Jurkat, Clone E6-1 (cell line): ENCODE results near the gene EPB41L4A.

Experiments
- DNase-seq: peaks from one replicate; pipeline ENCODE4 v3.0.0-alpha.2; 2011; ENCODE audit warnings: low read depth, low spot score
- H3K4me3 ChIP-seq: 2 replicates; pipeline ENCODE4 v1.5.1; 2011; ENCODE audit warnings: mild to moderate bottlenecking, low read length, control low read depth, moderate library complexity

The EPB41L4A gene

DNA sequence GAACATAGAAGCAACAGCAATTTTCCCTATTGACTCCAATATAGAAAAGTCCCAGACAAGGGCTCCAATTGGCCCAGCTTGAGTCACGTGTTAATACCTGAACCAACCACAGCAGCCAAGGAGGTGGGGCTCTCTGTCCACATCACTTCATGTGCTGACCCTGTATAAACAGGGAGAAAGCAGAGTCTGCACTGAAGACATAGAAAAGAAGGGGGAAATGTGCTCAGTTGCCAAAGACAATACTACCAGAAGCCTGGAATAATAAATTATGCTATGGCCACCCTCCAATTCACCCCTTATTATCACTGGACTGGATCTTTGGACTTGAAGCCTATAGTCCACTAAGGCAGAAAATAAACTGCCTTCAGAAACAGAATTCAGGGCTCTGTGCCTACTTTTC, 275.4 kb downstream of the EPB41L4A start:
- H3K4me3 ChIP-seq = no peak overlapping the region
- no peak for DNase-seq

DNA sequence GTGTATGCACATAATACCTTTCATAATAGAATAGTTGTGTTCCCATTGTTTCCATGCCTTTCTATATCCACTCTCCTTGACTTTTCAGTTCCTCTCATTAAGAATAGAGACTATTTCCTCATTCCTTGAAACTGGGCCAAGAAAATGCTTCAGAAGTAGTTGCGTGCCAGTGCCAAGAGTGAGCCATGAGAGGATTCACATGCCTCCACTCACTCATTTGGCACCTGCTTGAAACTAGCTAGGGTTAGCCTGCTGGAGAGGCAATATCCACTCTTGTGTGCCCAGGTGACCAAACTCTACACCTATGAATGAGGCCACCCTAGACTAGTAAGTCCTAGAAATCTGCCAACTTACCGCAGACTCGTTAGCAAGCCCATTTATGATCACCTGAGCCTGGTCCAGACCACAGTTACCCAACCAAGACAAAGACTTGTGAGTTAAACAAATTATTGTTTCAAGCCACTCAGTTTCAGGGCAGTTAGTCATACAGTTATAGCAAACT, 276.3 kb downstream of the EPB41L4A start:
- no peak overlapping the region for H3K4me3 ChIP-seq
- no peak for DNase-seq

DNA sequence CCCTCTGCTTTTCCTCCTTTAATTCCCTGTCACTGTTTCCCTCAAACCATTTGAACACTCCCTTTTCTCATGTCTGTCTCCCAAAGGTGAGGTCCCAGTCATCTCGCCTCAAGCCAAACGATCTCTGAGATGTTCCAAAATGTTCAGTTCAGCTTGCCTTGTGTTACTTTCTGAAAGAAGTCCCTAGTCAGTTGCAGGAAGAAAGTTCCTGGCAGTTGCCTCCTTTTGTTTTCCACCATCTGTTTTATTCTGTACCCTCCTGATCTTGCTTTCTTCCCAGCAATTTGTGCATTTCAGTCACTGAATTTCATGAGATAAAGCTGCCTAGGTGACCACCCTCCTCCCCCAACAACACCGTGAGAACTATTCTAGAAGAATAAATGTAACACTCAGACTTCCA, 277.5 kb downstream of the EPB41L4A start:
- H3K4me3 ChIP-seq = no peak overlapping the region
- no peak for DNase-seq

DNA sequence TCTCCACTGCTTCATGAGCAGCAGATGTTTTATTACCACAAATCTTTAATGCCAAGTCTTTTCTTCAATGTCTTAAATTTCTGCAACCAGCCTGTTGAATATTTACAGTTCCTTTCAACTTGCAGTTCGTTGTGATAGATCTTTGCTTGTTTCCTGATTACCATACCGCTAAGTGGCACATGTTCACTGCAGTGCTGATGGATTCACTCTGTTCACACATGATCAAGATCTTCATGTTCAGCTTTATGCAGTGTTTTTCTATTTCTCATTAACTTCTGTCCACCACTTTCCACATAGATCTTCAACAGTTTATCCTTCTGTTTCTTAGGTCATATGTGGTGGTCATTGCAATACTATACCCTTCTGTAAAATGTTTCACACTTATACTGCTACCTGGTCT, 280.6 kb downstream of the EPB41L4A start:
- no peak overlapping the region for H3K4me3 ChIP-seq
- DNase-seq = no peak

DNA sequence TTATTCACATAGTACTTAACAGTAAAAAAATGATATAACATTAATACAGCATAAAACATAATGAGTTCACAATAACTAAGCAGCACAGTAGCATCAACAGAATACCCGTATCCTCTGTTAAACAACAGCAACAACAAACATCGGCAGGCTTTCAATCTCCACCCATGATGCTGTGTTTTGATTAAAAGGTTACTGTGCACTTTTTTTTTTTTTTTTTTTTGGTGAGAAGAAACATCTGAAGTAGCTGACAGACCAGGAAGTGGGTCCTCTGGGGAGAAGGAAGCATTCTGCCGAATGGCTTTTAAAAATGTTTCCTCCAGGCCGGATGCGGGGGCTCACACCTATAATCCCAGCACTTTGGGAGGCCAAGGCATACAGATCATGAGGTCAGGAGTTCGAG, 282.3 kb downstream of the EPB41L4A start:
- no peak for DNase-seq
- no peak overlapping the region for H3K4me3 ChIP-seq

DNA sequence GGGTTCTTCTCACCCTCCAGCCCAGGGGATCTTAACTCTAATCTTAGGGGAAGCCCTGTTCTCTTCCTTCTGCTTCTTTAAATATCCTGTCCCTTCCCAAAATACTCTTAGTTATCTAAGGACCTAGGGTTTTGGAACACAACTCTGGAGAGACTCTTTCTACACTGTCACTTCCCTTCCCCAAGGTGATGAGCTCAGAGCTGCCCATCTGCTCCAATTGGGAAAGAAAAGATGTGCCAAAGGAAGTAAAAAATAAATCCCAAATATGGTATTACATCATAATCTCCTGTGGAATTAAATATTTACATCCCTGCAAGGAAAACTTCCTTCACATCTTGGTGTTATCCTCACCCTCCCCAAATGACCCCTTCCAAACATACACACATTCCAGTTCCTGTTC, 291.2 kb downstream of the EPB41L4A start:
- no peak for DNase-seq

DNA sequence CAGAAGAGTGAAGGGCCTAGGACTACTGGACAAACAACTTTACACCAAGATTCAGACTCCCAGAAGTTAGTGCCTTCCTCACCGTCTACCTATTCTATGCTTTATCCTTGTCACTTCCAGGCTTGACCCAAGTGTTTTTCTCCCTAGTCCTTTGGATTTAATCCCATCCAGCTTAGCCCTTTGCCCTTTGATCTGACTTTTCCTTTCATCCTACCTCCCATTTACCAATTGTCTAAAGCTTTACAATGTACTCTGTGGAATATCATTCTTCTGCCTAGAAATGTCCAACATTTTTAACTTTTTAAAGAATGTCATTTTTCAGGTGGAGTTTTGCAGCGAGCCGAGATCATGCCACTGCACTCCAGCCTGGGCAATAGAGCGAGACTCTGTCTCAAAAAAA, 292.1 kb downstream of the EPB41L4A start:
- no peak overlapping the region for H3K4me3 ChIP-seq
- DNase-seq = no peak

More for the DNA sequence above, 291.2 kb downstream of the EPB41L4A start:
- H3K4me3 ChIP-seq = no peak overlapping the region

DNA sequence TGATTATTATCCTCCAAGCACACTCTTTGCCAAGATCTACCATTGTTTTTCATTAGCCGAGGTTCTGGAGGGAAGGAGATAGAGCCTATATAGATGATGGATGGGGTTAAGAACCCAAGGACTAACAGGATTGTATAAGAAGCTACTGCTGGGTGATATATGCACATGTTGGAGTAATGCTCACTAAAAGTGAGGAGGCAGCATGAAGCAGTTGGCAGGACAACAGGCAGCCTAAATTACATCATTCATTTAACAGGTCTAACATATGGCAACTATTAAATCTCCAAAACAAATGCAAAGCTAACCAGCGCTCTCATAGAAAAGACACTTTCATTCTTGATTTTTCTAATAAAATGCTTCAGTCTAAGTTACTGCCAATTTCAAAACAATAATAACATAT, 293.2 kb downstream of the EPB41L4A start:
- DNase-seq = no peak

DNA sequence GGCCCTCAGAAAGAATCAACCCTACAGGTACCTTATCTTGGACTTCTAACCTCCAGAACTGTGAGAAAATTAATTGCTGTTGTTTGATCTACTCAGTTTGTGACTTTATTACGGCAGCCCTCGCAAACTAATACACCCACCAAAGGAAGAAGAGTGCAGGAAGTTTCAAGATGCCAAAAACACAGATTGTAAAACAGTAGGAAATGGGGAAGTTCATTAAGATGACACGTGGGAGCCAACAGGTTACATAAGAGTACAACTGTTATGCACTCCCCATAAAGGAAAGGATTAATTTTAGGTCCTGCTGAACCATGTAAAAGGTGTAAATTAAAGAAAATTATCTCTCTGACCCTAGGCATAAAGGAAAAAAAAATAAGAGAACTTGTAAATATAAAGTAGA, 294.3 kb downstream of the EPB41L4A start:
- H3K4me3 ChIP-seq = no peak overlapping the region
- DNase-seq = no peak

More for the DNA sequence above, 293.2 kb downstream of the EPB41L4A start:
- H3K4me3 ChIP-seq = no peak overlapping the region

DNA sequence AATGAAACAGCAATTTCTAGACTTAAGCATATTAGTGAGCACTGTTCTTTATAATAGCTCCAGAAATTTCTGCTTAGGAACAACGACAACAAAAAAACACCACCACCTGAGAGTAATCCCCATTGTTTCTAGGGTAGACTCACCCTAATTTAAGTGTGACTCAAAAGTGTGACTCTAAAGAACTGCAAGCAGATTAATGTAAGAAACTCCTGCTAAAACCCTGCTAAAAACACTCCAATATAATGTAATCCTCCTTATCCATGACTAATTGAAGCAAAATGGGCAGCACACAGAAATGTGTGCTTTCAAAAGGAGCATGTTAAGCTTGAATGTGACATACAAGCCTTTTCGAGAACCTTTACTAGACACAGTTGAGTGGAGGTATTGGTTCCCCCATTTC, 296.0 kb downstream of the EPB41L4A start:
- no peak for DNase-seq
- no peak overlapping the region for H3K4me3 ChIP-seq

DNA sequence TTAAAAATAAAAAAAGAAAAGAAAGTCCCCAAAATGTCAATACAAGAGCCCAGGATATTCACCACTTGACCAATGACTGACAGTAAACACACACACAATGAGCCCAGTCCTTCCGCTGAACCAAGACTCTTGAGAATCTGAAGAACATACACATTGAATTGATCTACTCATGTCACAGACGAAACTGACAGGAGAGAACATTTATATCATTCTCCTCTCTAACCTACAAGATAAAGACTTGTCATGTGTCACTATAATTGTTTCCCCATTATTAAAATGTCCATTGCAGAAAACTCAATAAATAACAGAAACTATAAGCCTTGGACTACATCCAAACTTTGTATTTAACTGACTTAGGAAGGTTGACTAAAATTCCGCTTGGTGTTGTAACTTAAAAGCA, 296.7 kb downstream of the EPB41L4A start:
- no peak overlapping the region for H3K4me3 ChIP-seq
- DNase-seq = no peak

DNA sequence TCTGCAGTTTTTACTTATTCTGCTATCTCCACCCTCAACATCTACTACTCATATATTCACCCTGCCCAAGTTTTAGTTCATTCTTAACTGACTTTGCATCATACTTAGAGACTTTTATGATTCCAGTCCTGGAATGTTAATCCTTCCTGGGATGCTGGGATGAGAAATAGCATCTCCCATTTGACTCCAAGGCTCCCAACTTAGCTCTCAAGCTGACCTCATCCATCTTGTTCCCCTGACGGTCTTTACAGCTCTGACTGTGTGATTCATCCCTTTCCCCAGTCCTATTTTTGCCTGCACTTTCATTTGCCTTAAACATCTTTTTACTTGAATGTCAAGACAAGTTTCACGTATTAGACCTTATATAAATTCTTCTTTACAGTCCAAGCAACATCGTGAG, 297.8 kb downstream of the EPB41L4A start:
- DNase-seq = no peak
- H3K4me3 ChIP-seq = no peak overlapping the region

DNA sequence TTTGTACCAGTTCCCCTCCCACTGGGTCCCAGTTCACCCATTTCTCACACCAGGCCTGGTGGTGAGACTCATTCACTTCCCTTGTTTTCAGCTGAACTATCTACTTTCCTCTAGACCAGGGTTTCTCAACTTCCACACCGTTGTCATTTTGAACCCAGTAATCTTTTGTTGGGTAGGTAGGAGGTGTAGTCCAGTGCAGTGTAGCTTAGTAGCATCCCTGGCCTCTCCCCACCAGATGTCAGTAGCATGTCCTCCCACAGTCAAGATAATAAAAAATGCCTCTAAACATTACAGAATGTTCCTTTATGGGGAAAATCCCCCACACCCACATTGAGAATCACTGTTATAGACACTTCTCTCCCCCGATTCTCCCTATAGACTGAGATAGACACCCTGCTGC, 299.1 kb downstream of the EPB41L4A start:
- no peak for DNase-seq

DNA sequence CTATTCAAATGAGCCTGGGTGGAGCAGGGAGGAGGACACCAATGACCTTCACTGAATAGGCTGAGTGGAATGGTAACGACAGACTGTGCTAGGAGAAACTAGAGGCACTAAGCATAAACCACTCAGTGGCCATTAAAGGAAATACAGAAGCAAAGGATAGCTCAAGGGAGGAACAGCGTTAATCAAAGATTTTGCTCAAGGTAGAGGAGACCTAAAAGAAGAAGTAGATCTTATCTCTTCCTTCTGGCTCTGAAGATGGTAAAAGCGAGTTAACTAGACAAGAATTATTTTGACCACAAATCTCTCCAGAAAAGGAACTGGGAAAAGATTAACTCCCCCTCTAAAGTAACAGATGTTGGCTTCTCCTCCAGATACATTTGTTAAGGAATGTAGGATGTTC, 299.6 kb downstream of the EPB41L4A start:
- no peak overlapping the region for H3K4me3 ChIP-seq
- DNase-seq = no peak

More for the DNA sequence above, 299.1 kb downstream of the EPB41L4A start:
- H3K4me3 ChIP-seq = no peak overlapping the region

DNA sequence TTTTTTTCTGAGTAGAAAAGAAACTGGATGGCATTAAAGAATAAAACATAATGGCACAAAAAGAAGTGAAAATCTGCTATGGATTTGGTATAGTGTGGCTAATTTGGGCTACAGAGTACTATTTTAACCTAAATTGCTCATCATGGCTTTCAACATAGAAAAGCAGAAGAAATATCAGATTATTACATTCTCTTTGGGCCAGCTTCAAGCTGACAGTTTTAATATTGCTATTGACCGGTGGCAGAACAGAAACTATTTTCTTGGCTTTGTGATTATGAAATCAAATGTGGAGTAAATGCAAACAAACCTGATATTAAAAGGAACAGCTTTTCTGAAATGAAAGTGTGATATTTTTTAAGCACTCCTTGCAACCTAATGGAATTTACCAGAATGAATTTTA, 301.5 kb downstream of the EPB41L4A start:
- no peak for DNase-seq

DNA sequence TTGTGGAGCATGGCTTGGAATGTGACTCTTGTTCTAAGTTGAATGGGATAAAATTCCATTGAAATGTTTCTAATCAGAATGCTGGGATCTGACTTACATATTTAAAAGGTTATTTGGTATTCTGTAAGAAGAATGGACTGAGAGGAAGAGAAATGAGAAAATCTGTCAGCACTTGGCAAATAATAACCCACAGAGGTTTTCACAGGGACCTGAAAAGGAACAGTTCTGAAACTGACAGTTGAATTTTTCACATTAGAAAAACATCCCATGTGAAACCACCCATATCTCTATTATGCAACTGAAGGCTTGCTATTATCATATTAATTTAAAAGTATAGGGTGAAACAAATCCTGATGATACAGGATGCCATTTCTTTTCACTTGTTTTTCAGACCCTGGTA, 302.7 kb downstream of the EPB41L4A start:
- no peak overlapping the region for H3K4me3 ChIP-seq

More for the DNA sequence above, 301.5 kb downstream of the EPB41L4A start:
- H3K4me3 ChIP-seq = no peak overlapping the region

DNA sequence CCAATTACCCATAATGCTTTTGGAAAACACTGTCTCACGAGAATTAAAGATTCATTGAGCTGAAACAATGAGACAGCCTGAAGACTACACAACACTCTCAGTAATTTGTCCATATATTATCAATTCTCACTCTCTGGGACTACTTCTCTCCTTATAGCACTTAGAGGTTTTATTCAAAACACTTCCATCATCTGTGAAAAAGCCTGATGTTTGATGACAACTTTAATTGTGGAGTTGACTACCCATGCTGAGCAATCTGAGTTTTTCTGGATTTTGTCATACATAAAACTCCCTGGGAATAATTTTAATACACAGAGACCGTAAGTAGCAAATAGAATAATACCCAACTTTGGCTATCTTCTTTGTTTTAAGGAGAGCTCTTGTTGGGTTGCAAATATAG, 305.5 kb downstream of the EPB41L4A start:
- no peak for DNase-seq
- H3K4me3 ChIP-seq = no peak overlapping the region

More for the DNA sequence above, 302.7 kb downstream of the EPB41L4A start:
- DNase-seq = no peak
